Measurements from ENCODE around the gene WFDC10B. TPM values are rescaled to one million over a fixed set of nuclear protein-coding genes. Genes with fewer than 3 reads are reported as not detected.
"Not testable (repeated sequence)": the region's sequence is repeated elsewhere in the genome, so short reads cannot be mapped to it uniquely, and the experiment has no call there.

WFDC10B gene
- total RNA-seq, 2 donors from 2014 or later, result not detected

DNA sequence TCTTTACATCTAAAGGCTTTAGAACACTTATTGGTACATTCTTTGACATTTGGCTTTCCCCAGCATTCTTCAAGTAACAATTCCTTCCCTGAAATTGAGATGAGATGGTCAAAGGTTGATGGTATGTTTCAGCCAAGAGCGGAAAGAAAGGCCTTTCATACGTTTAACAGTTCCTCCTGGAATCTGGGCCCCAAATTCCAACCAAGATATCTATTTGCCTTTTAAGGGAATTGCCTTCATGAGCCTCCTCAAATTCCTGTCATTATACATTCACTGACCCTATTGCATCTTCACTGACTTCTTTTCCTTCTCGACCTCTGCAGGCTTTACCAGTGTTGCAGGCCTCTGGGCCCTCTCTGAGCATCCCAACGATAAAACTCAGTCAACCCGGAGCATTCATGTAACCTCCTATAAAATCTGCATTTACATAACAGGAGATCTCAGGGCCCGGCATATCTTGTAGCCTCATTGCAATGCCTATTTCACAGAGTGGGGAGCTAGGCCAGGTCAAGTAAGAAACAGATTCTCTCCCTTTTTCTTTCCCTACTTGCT is 55.4 kb downstream of the WFDC10B start:
- H3K27me3 ChIP-seq, result no peaks in the 10 kb centered on the region
- no peak for DNase-seq
- WGBS, 2 donors, result 82 to 85% methylated on average over 6 of the region's 6 CpGs
- TF ChIP-seq POLR2A (IDR thresholded peaks at IDR 0.05), result no peak
- TF ChIP-seq, protein P1, sequence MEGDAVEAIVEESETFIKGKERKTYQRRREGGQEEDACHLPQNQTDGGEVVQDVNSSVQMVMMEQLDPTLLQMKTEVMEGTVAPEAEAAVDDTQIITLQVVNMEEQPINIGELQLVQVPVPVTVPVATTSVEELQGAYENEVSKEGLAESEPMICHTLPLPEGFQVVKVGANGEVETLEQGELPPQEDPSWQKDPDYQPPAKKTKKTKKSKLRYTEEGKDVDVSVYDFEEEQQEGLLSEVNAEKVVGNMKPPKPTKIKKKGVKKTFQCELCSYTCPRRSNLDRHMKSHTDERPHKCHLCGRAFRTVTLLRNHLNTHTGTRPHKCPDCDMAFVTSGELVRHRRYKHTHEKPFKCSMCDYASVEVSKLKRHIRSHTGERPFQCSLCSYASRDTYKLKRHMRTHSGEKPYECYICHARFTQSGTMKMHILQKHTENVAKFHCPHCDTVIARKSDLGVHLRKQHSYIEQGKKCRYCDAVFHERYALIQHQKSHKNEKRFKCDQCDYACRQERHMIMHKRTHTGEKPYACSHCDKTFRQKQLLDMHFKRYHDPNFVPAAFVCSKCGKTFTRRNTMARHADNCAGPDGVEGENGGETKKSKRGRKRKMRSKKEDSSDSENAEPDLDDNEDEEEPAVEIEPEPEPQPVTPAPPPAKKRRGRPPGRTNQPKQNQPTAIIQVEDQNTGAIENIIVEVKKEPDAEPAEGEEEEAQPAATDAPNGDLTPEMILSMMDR (IDR thresholded peaks at IDR 0.05), result no peak
- H3K4me1 ChIP-seq, result no peaks in the 10 kb centered on the region
- ATAC-seq, result no peak
- H3K4me3 ChIP-seq, result no peak overlapping the region
- H3K27ac ChIP-seq, result no peak overlapping the region
- H3K36me3 ChIP-seq (replicated peaks in 1 of 2; ENCODE audit: insufficient read depth in 1 of 2, low read depth in 2 of 2), result no peaks in the 10 kb centered on the region
- no peaks in the 10 kb centered on the region for H3K9me3 ChIP-seq
- intact Hi-C loops (cut with DNase I), result no loop called here

- intact Hi-C loops (cut with DNase I), result no loop called here
- ATAC-seq, result no peak
- H3K9me3 ChIP-seq, result no peaks in the 10 kb centered on the region
- no peak for DNase-seq
- H3K36me3 ChIP-seq (replicated peaks in 1 of 2; ENCODE audit: insufficient read depth in 1 of 2, low read depth in 2 of 2), result no peaks in the 10 kb centered on the region
- no peak overlapping the region for H3K4me3 ChIP-seq
- WGBS, 2 donors, result 87% methylated on average over 1 of the region's 1 CpG; no CpG with 5 or more reads in 1 of the 2 donors
- H3K27ac ChIP-seq, result no peak overlapping the region
- TF ChIP-seq, protein P1 (IDR thresholded peaks at IDR 0.05), result no peak
- no peak for TF ChIP-seq POLR2A (IDR thresholded peaks at IDR 0.05)
- no peaks in the 10 kb centered on the region for H3K4me1 ChIP-seq
- H3K27me3 ChIP-seq, result no peaks in the 10 kb centered on the region
Observed at GRCh38 chr20:45647441-45648050, 57.3 kb downstream of the WFDC10B start.

DNA sequence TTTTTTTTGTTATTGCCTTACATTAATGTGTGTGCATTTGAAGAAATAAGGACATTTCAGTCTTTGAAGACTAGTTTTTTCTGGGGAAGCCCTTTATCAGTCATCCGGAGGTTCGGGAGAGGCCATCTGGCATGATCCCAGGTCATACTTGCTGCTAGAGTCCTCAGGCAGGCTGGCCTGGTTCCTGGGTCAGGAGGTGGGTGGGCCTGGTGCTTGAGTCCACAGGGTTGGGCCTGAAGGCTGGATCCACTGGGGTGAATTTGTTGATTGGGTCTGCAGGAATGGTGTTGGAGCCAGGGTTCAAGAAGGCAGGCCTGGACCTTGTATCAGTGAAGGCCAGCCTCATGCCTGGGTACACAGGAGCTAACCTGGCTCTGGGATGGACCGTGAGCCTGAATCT is 57.9 kb downstream of the WFDC10B start:
- TF ChIP-seq POLR2A (IDR thresholded peaks at IDR 0.05), result no peak
- TF ChIP-seq, protein P1 (IDR thresholded peaks at IDR 0.05), result no peak
- WGBS, 2 donors, result 51 to 74% methylated on average over 2 to 3 of the region's 3 CpGs
- no peak overlapping the region for H3K27ac ChIP-seq
- intact Hi-C loops (cut with DNase I), result no loop called here
- H3K9me3 ChIP-seq, result no peaks in the 10 kb centered on the region
- ATAC-seq, result no peak
- DNase-seq, result no peak
- H3K4me3 ChIP-seq, result no peak overlapping the region
- no peaks in the 10 kb centered on the region for H3K4me1 ChIP-seq
- H3K36me3 ChIP-seq (replicated peaks in 1 of 2; ENCODE audit: insufficient read depth in 1 of 2, low read depth in 2 of 2), result no peaks in the 10 kb centered on the region
- H3K27me3 ChIP-seq, result no peaks in the 10 kb centered on the region

DNA sequence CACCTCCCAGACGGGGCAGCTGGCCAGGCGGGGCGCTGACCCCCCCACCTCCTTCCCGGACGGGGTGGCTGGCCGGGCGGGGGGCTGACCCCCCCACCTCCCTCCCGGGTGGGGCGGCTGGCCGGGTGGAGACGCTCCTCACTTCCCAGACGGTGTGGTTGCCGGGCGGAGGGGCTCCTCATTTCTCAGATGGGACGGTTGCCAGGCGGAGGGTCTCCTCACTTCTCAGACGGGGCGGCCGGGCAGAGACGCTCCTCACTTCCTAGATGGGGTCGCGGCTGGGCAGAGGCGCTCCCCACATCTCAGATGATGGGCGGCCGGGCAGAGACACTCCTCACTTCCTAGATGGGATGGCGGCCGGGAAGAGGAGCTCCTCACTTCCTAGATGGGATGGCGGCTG is 59.0 kb downstream of the WFDC10B start:
- WGBS, 2 donors, result 88 to 97% methylated on average over 6 of the region's 28 CpGs
- H3K4me1 ChIP-seq; H3K36me3 ChIP-seq (replicated peaks in 1 of 2; ENCODE audit: insufficient read depth in 1 of 2, low read depth in 2 of 2); H3K4me3 ChIP-seq; DNase-seq; H3K27ac ChIP-seq; H3K9me3 ChIP-seq; intact Hi-C loops (cut with DNase I); H3K27me3 ChIP-seq; ATAC-seq: not testable (repeated sequence)

DNA sequence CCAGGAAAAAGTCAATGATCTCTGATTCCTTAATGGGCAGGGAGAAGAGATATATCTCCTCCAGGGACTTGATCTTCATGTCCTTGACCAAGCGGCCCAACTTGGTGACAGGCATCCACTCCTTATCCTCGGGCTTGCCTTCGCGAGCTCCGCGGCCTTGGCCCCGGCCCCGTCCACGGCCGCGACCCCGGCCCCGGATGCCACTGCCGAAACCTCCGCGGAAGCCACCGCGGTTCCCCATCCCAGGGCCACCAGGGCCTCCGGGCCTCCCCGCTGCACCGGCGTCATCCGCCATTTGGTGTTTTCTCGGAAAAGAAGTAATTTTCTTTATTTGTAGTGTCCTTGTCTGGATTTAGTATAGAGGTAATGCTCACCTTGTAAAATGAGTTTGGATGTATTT is 63.7 kb downstream of the WFDC10B start:
- H3K27me3 ChIP-seq; DNase-seq; H3K9me3 ChIP-seq; ATAC-seq; H3K27ac ChIP-seq; H3K4me3 ChIP-seq; H3K4me1 ChIP-seq; intact Hi-C loops (cut with DNase I); H3K36me3 ChIP-seq (replicated peaks in 1 of 2; ENCODE audit: insufficient read depth in 1 of 2, low read depth in 2 of 2): not testable (repeated sequence)
- WGBS, 2 donors, result 89 to 93% methylated on average over 24 of the region's 24 CpGs

DNA sequence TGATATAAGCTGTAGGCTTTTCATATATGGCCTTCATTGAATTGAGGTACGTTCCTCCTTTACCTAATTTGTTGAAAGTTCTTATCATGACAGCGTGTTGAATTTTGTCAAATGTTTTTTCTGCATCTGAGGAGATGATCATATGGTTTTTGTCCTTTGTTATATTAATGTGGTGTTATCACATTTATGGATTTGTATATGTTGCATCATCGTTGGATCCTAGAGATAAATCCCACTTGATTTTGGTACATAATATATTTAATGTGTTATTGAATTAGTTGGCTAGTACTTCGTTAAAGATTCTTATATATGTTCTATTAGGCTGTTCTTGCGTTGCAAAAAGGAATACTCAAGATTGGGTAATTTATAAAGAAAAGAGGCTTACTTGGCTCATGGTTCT is 65.1 kb downstream of the WFDC10B start:
- WGBS, 2 donors, result 70 to 79% methylated on average over 5 of the region's 5 CpGs

More for the DNA sequence above, 65.1 kb downstream of the WFDC10B start:
- no peak overlapping the region for H3K27ac ChIP-seq
- H3K9me3 ChIP-seq, result no peaks in the 10 kb centered on the region
- ATAC-seq (no peak), DNase-seq (no peak)
- H3K36me3 ChIP-seq (replicated peaks in 1 of 2; ENCODE audit: insufficient read depth in 1 of 2, low read depth in 2 of 2), result no peaks in the 10 kb centered on the region
- TF ChIP-seq, protein P1 (IDR thresholded peaks at IDR 0.05), result no peak
- TF ChIP-seq POLR2A (IDR thresholded peaks at IDR 0.05), result no peak
- H3K27me3 ChIP-seq, result no peaks in the 10 kb centered on the region
- intact Hi-C loops (cut with DNase I), result no loop called here
- no peaks in the 10 kb centered on the region for H3K4me1 ChIP-seq
- H3K4me3 ChIP-seq, result no peak overlapping the region
